ENCODE data around the gene MSN. TPM values are rescaled to one million over a fixed set of nuclear protein-coding genes. Genes with fewer than 3 reads are reported as not detected.
"Not testable (repeated sequence)": the region's sequence is repeated elsewhere in the genome, so short reads cannot be mapped to it uniquely, and the experiment has no call there.

The MSN gene
- 139 TPM for total RNA-seq

DNA sequence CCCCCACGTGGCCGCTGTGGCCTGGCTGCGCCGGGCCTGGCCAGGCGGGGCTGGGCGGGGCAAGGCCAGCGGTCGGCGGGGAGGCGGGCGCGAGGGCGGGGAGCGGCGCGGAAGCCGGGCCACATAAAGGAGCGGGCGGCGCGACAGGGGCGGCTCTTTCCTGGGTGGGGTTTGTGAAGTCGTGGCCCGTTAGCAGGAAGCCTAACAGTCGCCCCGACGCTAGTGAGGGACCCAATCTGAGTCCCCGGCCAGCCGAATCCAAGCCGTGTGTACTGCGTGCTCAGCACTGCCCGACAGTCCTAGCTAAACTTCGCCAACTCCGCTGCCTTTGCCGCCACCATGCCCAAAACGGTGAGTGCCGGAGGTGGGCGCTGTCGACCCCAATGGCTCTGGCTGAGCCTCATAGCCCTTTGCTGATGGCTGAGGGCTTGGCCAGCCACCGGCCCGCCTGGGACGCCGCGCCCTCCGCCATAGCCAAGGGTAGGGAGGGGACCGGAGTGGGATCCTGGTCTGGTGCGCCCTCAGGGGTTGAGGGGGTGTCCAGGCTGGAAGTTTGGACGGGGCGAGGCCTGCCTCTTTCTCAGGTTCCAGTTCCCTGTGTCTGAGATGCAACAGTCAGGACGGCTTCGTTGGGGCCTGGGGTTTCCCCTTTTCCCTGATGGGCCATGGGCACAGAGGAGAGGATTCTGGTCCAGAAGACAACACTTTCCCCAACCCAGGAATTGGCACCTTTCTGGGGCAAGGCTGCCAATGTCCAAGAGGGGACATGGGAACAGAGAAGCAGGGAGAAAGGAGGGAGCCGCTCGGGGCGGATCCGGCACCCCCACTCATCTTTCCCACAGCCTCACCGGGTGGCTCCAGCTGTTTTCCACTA is at the start of gene MSN:
Gene MSN, plus strand, starts transcription at position 152 of the 874 bp plus-strand sequence. Its CDS starts 188 bp downstream, at position 340.
- peak; percentile 80 for ATAC-seq

DNA sequence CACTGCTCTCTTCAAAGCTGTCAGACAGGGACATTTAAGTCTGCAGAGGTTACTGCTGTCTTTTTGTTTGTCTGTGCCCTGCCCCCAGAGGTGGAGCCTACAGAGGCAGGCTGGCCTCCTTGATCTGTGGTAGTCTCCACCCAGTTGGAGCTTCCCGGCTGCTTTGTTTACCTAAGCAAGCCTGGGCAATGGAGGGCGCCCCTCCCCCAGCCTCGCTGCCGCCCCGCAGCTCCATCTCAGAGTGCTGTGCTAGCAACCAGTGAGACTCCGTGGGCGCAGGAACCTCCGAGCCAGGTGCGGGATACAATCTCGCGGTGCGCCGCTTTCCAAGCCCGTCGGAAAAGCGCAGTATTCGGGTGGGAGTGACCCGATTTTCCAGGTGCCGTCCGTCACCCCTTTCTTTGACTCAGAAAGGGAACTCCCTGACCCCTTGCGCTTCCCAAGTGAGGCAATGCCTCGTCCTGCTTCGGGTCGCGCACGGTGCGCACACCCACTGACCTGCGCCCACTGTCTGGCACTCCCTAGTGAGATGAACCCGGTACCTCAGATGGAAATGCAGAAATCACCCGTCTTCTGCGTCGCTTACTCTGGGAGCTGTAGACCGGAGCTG is 47.3 kb upstream of the MSN start:
- not testable (repeated sequence) for ATAC-seq

DNA sequence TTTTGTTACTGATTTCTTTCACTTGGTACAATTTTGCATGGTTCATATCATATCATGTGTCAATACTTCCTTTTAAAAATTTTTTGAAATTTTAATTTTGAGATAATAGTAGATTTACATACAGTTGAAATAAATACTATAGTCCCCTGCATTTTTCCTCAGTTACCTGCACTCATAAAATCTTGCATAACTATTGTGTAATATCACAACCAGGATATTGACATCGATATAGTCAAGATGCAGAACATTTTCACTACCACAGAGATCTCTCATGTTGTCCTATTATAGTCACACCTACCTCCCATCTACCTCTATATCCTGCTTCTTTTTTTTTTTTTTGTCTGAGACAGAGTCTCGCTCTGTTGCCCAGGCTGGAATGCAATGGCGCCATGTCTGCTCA is 36.7 kb upstream of the MSN start:
- no peak for ATAC-seq

DNA sequence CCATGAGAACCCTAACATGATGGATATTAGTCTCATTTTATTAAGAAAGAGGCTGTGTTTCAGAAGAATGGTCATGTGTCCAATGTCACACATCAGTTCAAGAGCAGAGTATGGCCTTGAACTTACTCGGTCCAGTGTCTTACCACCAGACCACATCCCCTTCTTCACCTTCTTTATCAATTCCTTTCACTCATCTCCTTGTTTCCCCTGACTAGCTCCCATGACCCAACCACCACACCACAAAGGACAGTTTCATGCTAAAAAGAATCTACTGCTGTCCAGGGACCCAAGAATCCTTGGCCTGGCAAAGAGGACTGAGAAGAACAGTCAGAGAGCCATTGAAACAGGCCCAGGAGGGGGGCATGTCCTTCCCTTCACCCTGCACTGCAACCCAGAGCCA is 33.6 kb upstream of the MSN start:
- ATAC-seq, result no peak

DNA sequence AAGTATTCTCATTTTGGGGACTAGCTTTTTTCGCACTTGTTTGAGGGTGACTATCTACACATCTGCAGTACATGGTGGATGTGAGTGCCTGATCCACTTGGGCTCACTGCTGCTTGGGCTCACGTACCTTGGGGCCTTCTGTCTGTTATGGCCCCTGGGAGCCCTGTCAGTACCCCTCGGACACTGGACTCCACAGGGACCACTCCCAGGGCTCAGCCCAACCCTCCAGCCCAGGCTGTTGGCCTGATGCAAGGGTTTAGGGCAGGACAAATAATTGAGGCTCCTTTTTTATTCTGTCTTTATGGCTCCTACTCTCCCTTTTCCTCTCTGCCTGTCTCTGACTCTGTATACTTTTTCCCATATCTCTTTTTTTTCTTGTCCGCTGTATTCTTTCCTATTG is 32.7 kb upstream of the MSN start:
- no peak for ATAC-seq

DNA sequence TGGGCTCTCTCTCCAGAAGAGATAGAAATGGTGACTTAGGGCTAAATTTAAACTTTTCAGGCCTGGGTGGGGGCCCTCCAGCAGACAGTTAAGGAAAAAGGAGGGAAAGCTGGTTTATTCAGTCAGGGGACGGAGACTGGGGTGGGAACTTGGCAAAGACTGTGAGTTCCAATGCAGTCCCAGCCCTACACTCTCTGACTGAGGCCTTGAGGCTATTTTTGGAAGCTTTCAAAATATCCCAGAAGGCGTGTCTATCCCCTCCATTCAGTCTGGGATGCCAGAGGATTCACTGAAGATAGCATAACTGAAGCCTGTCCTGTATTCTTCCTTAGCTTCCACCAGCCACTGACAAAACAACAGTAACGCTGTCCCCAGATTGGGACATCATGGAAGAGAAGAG is 32.1 kb upstream of the MSN start:
- no peak for ATAC-seq

- no peak for ATAC-seq
Measured at GRCh38 chrX:65635822-65636221, 31.6 kb upstream of the MSN start.

DNA sequence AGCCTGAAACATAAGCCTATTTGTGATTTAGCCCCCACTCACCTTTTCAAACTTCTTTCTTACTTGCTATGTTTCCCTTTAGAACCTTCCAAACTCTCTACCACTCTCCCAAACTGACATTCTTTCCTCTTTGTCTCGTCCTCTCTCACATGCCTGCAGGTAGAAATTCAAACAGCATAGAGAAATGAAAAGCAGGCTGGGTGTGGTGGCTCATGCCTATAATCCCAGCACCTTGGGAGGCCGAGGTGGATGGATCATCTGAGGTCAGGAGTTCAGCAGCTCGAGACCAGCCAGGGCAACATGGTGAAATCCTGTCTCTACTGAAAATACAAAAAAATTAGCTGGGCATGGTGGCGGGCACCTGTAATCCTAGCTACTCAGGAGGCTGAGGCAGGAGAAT is 31.2 kb upstream of the MSN start:
- ATAC-seq, result peak; percentile 50

GRCh38 chrX:65637335-65637734 is 30.1 kb upstream of the MSN start:
- ATAC-seq, result no peak

GRCh38 chrX:65642914-65643491 is 24.5 kb upstream of the MSN start:
- peak; percentile 60 for ATAC-seq

GRCh38 chrX:65643531-65644052 is 23.9 kb upstream of the MSN start:
- peak; percentile 56 for ATAC-seq

GRCh38 chrX:65644621-65645289 is 22.7 kb upstream of the MSN start:
- peak; percentile 97 for ATAC-seq

- no peak for ATAC-seq
Measured at GRCh38 chrX:65647801-65648200, 19.7 kb upstream of the MSN start.

GRCh38 chrX:65652098-65652497 is 15.4 kb upstream of the MSN start:
- no peak for ATAC-seq

DNA sequence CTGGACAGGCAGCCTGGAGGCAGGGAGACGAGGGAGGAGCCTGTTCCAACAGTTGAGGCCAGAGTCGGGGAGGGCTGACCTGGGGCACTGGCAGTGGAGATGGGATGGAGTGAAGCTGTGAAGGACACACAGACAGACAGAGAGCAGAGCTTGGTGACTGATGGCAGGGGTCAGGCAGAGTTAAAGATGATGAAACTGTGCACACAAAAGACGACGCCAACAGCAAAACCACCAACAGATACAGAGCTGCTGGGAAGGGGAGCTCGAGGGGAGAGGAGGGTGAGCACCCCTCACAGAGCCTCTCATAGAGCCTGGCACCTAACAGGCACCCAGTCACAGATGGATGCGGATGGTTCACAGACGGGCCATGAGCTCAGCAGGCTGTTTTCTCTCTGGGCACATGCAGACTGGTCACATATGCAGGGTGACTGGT is 10.4 kb upstream of the MSN start:
- not testable (repeated sequence) for ATAC-seq

GRCh38 chrX:65657659-65658058 is 9.8 kb upstream of the MSN start:
- no peak for ATAC-seq

- ATAC-seq, result no peak
Measured at GRCh38 chrX:65658229-65658628, 9.2 kb upstream of the MSN start.

DNA sequence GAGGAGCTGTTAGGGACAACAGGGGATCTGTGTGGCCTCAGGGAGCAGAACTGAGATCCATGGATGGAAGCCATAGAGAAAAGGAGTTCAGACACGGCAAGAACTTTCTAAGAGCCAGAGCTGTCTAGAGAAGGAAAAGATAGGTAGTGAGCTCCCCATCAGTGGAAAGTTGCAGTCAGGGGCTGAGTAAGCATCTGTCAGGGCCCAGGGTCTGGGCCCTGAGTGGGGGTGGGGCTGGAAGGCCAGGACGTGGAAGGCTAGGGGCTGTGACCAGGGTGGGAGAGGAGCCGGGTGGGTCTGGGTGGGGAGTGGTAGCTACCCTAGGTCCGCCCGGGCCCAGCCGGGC is 324 bp upstream of the MSN start:
- no peak for ATAC-seq

DNA sequence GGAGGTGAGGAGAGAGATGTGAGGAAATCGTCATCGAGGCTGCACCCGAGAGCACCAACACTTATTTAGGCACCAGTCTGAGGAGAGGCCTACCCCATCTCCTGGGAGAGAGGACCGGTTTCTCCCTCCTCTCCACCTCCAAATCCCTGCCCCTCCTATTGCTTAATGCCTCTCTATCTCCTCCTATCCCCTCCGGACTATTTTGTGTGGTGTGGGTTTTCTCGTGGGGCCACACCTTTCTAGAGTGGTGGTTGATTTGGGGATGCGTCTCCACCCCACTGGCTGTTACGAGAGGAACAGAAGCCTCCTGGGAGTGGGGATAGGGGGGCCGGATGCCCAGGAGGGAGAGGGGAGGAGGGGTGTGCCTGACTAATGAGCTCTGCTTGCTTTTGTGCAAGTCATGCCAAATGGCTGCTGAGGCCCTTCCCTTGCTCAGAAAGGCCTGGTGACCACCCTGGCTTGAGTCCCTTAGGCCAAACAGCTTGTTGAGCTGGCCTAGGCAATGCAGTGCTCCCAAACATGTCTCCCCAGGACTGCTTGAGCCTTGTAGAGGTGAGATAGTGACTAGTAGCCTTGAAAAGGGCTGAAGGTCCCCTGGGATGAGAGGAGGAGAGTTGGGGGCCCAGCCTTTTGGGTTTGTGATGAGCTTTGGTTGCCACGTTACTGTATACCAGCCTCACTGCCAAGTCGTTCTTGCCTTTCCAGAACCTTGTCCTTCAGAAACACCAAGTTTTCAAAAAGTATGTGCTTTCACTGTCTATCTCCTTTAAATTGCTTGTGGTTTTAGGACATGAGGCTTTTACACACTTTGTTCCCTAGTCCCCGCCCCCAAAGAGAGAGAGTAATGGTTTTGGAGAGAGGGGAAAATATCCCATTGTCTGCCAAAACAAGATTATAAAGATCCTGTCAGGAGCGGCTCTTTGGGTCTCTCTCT is 1.2 kb downstream of the MSN start:
- peak; percentile 79 for ATAC-seq

GRCh38 chrX:65671286-65671685 is 3.8 kb downstream of the MSN start:
- no peak for ATAC-seq

GRCh38 chrX:65671966-65672365 is 4.5 kb downstream of the MSN start:
- no peak for ATAC-seq

DNA sequence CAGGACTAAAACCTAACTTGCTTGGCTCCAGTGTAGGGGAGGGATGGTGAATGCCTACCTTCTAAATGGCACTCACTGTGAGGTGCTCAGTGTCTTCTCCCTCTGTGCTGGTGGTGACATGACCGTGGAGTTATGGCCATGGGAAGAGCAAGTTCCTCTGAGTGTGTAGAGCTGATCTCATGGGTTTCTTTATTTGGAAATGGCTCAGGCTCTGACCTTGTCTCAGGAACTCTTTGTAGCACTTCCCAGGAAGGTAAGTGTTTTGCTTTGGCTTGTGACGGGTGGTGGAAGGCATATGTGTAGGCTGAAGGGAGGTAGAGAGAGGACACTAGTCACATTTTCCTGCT is 6.4 kb downstream of the MSN start:
- ATAC-seq, result no peak

Measured in esophagus mucosa (tissue), 1 donor.